Mucosa of rectum (tissue), 2 donors: ENCODE measurements around the gene MCTP1.

ENCODE experiments used
- H3K27ac ChIP-seq, 2 donors: one replicate each; pipeline ENCODE4 v1.7.0; 2013; ENCODE audit warnings: inconsistent platforms in 2 of 2, low read depth in 2 of 2, low read length in 2 of 2
- H3K27me3 ChIP-seq, 2 donors: one replicate each; pipeline ENCODE4 v1.7.0; 2013; ENCODE audit warnings: low read length in 2 of 2; ENCODE audit not compliant: control insufficient read depth in 2 of 2, insufficient read depth in 2 of 2
- H3K36me3 ChIP-seq, 2 donors: one replicate each; pipeline ENCODE4 v1.7.0; 2013; ENCODE audit warnings: low read length in 2 of 2; ENCODE audit not compliant: control insufficient read depth in 2 of 2, insufficient read depth in 2 of 2
- H3K4me1 ChIP-seq, 2 donors: one replicate each; pipeline ENCODE4 v1.7.0; 2013; ENCODE audit warnings: low read length in 2 of 2, mild to moderate bottlenecking in 1 of 2; ENCODE audit not compliant: control insufficient read depth in 2 of 2, insufficient read depth in 2 of 2
- H3K4me3 ChIP-seq, 2 donors: one replicate each; pipeline ENCODE4 v1.7.0; 2013; ENCODE audit warnings: low read length in 2 of 2
- H3K9ac ChIP-seq, 2 donors: one replicate each; pipeline ENCODE4 v1.7.0; 2013; ENCODE audit warnings: low read length in 2 of 2, low read depth in 1 of 2, mild to moderate bottlenecking in 1 of 2
- H3K9me3 ChIP-seq, 2 donors: one replicate each; pipeline ENCODE4 v1.7.0; 2013; ENCODE audit warnings: low read length in 2 of 2; ENCODE audit not compliant: control insufficient read depth in 2 of 2
- donor health status: healthy.
- donor health status: Normal muscosa, but diverticular disease.

MCTP1 gene

DNA sequence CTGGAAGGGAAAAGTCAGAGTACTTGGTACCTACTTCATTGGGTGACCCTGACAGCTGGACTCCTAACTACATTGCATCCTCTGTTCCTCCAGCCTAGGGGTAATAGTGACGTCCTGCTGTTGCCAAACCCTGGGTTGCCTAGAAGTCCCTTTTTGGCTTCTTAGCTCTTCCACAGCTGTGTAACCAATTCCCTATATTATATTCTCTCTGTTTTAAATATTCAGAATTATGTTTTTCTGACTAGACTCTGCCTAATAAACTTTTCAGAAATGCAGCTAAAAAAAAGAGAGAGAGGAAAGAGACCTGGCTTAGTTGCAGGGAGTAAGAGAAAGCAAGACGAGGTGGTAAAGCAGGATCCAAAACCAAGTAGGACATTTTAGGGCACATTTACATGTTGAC, 28.4 kb downstream of the MCTP1 start:
- Histone ChIP-seq H3K9ac (no peak overlapping the region), H3K4me1 (no peaks in the 10 kb centered on the region), H3K27me3 (no peaks in the 10 kb centered on the region), H3K36me3 (no peaks in the 10 kb centered on the region), H3K9me3 (no peaks in the 10 kb centered on the region), H3K4me3 (no peak overlapping the region), H3K27ac (no peak overlapping the region)

DNA sequence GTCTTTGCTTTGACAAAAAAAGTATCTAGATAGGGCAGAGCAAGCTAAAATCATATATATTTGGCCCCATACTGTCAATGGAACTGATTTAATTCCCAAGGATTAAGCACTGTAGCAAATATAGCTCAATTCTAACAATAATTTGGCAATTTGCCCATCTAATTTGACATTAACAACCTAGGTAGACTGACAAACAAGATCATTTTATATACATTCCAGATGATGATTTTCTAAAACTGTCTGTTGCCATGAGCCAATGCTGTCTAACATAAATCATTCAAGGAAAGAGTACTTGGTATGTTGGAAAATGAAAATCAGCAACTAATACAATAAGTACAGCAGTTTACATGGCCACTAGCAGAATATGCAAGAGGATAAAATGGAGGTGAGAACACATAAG, 32.1 kb downstream of the MCTP1 start:
- Histone ChIP-seq H3K4me1 (no peaks in the 10 kb centered on the region), H3K27me3 (no peaks in the 10 kb centered on the region), H3K27ac (no peak overlapping the region), H3K9ac (no peak overlapping the region), H3K36me3 (no peaks in the 10 kb centered on the region), H3K4me3 (no peak overlapping the region), H3K9me3 (no peaks in the 10 kb centered on the region)

DNA sequence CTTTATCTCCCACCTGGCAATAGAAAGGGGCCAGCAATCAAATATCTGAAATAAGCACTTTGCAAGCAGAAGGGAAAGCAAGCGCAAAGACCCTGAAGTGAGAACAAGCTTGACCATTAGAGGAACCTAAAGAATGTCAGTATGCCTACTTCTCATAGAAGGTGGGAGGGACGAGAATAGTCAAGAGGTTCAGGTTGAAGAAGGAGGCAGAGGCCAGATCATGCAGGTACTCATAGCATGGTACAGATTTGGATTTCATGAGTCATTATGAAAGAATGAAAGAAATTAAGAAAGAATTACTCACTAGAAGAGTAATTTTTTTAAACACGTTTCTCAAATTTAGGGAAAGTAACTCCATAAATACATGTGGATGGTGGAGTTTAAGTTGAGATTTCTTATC, 33.7 kb downstream of the MCTP1 start:
- no peaks in the 10 kb centered on the region for H3K36me3 ChIP-seq
- no peaks in the 10 kb centered on the region for H3K4me1 ChIP-seq
- no peak overlapping the region for H3K9ac ChIP-seq
- no peak overlapping the region for H3K27ac ChIP-seq
- no peaks in the 10 kb centered on the region for H3K27me3 ChIP-seq
- no peaks in the 10 kb centered on the region for H3K9me3 ChIP-seq
- no peak overlapping the region for H3K4me3 ChIP-seq

DNA sequence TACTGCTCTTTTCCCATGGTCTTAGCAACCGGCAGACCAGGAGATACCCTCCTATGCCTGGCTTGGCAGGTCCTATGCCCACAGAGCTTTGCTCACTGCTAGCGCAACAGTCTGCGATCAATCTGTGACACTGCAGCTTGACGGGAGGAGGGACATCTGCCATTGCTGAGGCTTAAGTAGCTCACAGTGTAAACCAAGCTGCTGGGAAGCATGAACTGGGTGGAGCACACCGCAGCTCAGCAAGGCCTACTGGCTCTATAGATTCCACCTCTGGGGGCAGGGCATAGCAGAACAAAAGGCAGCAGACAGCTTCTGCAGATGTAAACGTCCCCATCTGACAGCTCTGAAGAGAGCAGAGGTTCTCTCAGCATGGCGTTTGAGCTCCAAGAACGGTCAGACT, 40.4 kb downstream of the MCTP1 start:
- Histone ChIP-seq H3K27me3 (no peaks in the 10 kb centered on the region), H3K9ac (no peak overlapping the region), H3K4me3 (no peak overlapping the region)

DNA sequence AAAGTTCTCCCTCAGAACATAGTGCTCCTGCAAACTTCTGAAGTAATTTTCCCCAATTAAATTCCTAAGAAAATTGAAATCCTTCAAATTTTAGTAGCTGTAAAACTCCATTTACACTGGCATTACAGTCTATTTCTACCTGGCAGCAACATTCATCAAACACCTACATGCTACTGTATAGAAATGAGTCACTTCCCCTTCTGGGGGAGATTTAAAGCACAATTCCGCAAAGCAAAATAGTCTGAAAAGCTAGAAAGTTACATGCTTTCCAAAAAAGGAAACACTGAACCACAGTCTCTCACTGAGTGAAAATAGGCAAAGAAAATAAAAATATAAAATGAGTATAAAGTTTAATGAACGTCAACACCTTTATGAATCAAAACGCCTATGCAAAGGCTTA, 43.3 kb downstream of the MCTP1 start:
- Histone ChIP-seq H3K27me3 (no peaks in the 10 kb centered on the region), H3K9me3 (no peaks in the 10 kb centered on the region), H3K9ac (no peak overlapping the region), H3K27ac (no peak overlapping the region), H3K36me3 (no peaks in the 10 kb centered on the region), H3K4me3 (no peak overlapping the region), H3K4me1 (no peaks in the 10 kb centered on the region)

More for the DNA sequence above, 40.4 kb downstream of the MCTP1 start:
- H3K4me1 ChIP-seq: no peaks in the 10 kb centered on the region
- H3K36me3 ChIP-seq: no peaks in the 10 kb centered on the region
- no peaks in the 10 kb centered on the region for H3K9me3 ChIP-seq
- H3K27ac ChIP-seq: no peak overlapping the region

DNA sequence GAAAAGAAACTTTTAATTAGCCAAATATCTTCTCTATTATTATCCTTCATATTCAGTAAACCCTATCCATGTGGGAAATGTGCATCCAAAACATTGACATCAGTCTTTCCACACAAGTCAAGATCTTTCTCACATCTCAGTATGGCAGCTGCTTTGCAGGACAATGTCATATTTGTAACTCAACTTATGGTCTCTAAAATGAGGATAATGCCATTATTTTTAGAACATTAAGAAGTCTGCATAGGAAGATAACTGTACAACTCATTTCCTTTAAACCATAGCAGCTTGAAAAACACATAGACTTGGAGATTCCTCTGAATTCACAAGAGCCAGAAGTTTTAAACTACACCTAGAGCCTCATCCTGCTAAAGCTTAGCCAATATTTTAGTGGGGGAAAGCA, 43.7 kb downstream of the MCTP1 start:
- no peak overlapping the region for H3K9ac ChIP-seq
- no peaks in the 10 kb centered on the region for H3K27me3 ChIP-seq
- H3K36me3 ChIP-seq: no peaks in the 10 kb centered on the region
- no peak overlapping the region for H3K4me3 ChIP-seq
- no peaks in the 10 kb centered on the region for H3K4me1 ChIP-seq
- H3K9me3 ChIP-seq: no peaks in the 10 kb centered on the region
- H3K27ac ChIP-seq: no peak overlapping the region

DNA sequence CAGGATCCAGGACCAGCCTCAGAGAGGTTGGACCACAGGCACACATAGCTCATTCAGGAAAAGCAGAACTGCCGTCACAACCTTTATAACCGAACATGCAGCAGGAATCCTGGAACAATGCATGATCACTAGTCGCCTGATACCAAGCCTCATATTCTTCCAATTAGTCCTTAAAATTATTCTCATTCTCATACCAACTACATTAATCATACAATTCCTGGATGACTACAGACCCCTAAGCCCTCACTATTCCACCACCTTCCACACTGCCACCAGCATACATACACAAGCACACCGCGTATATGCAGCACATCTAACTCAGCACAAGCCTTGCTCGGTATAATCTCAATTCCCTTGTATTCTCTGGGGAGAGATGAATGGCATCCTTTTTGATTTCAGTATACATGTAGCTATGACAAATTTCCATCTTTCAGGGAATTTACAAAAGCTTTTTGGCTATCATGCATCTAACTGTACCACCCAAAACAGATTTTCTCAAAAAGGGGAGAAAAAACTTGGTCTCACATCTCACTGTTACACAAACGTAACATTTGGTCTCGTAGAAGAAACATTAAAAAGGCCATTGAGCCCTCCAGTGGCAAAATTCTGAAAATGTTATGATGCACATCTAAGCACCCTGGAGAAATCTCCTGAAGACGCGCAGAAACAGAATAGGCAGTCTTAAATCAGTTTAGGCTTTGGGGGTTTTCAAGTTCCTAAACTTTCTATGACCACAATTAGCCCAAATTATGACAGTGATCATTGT, 46.2 kb downstream of the MCTP1 start:
- no peak overlapping the region for H3K4me3 ChIP-seq
- no peak overlapping the region for H3K27ac ChIP-seq
- H3K4me1 ChIP-seq: no peaks in the 10 kb centered on the region
- no peak overlapping the region for H3K9ac ChIP-seq
- H3K9me3 ChIP-seq: no peaks in the 10 kb centered on the region
- no peaks in the 10 kb centered on the region for H3K27me3 ChIP-seq
- H3K36me3 ChIP-seq: no peaks in the 10 kb centered on the region

DNA sequence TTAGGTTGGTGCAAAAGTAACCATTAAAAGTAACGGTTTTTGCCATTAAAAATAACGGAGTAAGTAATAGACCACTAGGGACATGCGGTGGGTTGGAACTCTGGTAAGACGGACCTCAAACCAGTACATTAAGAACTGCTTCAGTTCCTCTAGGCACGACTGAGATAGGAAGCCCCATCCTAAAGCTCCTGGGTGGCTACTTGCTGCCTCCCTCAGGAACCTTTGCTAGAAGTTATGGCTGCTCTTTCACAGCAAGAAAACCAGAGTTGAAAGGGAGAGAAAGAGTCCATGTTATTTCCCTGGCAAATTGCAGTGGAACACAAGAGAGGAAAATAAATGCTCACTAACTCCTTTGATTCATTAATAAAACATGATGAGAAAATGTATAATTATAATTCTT, 47.6 kb downstream of the MCTP1 start:
- H3K4me3 ChIP-seq: no peak overlapping the region
- H3K9me3 ChIP-seq: no peaks in the 10 kb centered on the region
- no peaks in the 10 kb centered on the region for H3K27me3 ChIP-seq
- H3K36me3 ChIP-seq: no peaks in the 10 kb centered on the region
- H3K27ac ChIP-seq: no peak overlapping the region
- no peak overlapping the region for H3K9ac ChIP-seq
- no peaks in the 10 kb centered on the region for H3K4me1 ChIP-seq

DNA sequence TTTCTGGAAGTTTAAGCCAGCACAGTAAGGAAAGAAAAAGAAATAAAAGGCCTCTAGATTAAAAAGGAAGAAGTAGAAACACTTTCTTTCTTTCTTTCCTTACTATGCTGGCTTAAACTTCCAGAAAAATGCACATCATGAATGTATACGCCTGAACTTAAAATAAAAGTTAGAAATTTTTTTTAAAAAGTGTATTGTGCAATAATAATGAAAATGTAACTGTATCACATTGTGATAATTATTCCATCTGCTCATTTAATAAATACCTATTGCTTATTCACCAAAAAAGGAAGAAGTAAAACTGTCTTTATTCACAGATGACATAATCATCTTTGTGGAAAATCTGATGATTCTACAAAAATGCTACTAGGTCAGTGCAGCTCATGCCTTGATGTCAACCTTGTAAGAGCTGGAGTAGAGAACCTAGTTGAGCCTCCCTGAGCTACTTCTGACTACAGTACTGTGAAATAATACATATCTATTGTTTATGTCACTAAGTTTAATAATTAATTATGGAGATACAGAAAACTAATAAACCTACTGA, 49.4 kb downstream of the MCTP1 start:
- Histone ChIP-seq H3K4me3 (no peak overlapping the region), H3K9me3 (no peaks in the 10 kb centered on the region), H3K4me1 (no peaks in the 10 kb centered on the region)

DNA sequence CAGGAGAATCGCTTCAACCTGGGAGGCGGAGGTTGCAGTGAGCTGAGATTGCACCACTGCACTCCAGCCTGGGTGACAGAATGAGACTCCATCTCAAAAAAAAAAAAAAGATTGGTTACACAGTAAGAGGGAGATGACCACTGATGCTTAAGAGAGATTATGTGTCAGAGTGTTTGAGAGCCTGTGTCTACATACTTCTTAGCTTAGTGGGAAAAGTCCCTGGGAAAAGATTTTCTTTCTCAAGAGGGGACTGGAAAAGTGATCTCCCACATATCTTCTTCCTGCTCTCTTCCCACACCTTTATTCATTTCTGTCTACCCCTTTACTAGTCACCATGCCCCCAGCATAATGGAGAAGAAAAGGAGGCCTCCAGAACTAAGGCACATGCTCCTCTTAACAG, 55.2 kb downstream of the MCTP1 start:
- H3K4me1 ChIP-seq: no peaks in the 10 kb centered on the region
- H3K36me3 ChIP-seq: no peaks in the 10 kb centered on the region
- H3K9me3 ChIP-seq: no peaks in the 10 kb centered on the region
- H3K4me3 ChIP-seq: no peak overlapping the region
- no peak overlapping the region for H3K27ac ChIP-seq
- H3K9ac ChIP-seq: no peak overlapping the region
- H3K27me3 ChIP-seq: no peaks in the 10 kb centered on the region

More for the DNA sequence above, 49.4 kb downstream of the MCTP1 start:
- no peaks in the 10 kb centered on the region for H3K27me3 ChIP-seq
- H3K36me3 ChIP-seq: no peaks in the 10 kb centered on the region
- H3K9ac ChIP-seq: no peak overlapping the region
- H3K27ac ChIP-seq: no peak overlapping the region
